HG02938 (cell line): Measurements from ENCODE around the gene RIPPLY3.
"Not testable (repeated sequence)": the region's sequence is repeated elsewhere in the genome, so short reads cannot be mapped to it uniquely, and the experiment has no call there.

Experiments
- ATAC-seq: cut with Tn5 transposase; IDR thresholded peaks from one replicate; pipeline ENCODE4 v1.9.1; 2021; ENCODE audit warnings: mild to moderate bottlenecking, moderate library complexity; ENCODE audit not compliant: unreplicated experiment

RIPPLY3 gene

DNA sequence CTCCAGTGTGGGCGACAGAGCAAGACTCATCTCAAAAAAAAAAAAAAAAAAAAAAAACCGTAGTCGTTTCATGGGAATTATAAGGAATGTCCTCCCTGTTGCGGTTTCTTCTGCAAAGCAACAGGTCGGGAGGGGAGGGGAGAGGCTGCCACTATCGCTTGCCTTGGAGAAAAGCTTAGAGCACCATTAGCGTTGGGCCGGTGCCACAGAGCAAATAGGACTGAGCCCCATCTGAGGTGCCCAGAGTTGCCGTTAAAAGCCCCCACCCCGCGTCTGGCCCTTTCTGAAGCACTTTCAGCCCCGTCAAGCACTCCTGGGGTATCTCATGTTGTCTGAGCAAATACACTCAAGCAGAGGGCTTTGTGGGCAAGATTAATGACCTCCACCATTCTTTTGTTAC, 2.2 kb downstream of the RIPPLY3 start:
- ATAC-seq = no peak

DNA sequence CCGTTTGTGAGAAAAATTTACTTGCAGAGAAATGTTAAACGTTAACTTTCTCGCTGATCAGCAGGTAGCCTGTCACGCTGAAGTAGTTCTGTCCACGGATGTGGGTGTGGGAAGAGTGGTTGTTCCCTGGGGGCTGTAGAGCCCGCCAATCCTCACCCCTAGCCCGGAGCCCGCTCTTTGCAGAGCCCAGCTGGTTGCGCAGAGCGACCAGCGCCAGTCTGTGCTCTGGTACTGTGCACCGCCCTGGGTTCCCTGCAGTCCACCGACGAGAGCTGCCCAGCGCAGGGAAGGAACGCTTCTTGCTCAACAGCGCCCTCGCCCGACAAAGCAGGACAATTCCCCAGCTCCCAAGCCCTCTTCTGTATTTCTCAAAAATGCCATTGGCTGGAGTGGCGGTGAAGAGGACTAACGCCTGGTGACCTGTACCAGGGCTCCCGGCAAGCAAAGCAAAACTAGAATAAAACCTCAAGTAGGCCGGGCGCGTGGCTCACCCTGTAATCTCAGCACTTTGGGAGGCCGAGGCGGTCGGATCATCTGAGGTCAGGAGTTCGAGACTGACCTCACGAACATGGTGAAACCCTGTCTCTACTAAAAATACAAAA, 3.3 kb downstream of the RIPPLY3 start:
- ATAC-seq = peak; percentile 82

GRCh38 chr21:37017951-37018679, 11.6 kb downstream of the RIPPLY3 start:
- ATAC-seq = no peak

- no peak for ATAC-seq
Observed at GRCh38 chr21:37026499-37026898, 20.0 kb downstream of the RIPPLY3 start.

DNA sequence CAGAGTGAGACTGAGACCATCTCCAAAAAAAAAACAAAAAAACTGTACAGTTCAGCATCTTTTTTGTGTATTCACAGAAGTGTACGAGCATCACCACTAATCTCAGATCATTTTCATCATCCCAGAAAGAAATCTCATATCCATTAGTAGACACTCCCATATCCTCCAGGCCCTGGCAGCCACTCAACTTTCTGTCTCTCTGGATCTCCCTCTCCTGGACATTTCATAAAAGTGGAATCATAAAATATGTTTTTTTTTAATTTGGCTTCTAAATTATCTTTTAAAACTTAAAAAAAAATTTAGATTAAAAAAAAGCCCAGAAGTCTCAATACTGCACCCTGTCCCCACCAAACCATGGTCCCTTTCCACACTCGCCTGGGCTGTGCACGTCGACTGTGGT, 22.1 kb downstream of the RIPPLY3 start:
- no peak for ATAC-seq

DNA sequence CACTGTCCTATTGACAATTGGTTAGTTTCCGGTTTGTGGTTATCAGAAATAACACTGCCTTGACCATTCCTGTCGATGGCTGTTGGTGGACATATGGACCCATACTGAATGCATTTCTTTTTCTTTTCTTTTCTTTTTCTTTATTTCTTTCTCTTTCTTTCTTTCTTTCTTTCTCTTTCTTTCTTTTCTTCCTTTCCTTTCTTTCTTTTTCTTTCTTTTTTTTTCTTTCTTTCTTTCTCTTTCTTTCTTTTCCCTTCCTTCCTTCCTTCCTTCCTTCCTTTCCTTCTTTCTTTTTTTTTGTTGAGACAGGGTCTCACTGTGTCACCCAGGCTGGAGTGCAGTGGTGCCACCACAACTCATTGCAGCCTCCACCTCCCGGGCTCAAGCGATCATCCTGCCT, 24.4 kb downstream of the RIPPLY3 start:
- ATAC-seq = no peak

- ATAC-seq = no peak
Observed at GRCh38 chr21:37032293-37032692, 25.8 kb downstream of the RIPPLY3 start.

- ATAC-seq = no peak
Observed at GRCh38 chr21:37032877-37033471, 26.5 kb downstream of the RIPPLY3 start.

- ATAC-seq = not testable (repeated sequence)
Observed at GRCh38 chr21:37034394-37034793, 27.9 kb downstream of the RIPPLY3 start.

DNA sequence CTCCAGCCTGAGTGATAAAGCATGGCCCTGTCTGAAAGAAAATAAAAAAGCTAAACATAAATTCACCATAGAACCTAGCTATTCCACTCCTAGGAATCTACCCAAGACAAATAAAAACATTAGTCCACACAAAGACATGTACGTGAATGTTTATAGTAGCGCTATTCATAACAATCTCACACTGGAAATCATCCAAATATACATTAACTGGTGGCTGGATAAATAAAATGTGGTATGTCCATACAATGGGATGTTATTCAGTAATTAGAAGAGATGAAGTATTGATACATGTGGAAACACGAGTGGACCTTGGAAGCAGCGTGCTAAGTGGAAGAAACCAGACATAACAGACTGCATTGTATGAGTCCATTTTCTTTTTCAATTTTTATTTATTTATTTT, 29.7 kb downstream of the RIPPLY3 start:
- ATAC-seq = no peak

DNA sequence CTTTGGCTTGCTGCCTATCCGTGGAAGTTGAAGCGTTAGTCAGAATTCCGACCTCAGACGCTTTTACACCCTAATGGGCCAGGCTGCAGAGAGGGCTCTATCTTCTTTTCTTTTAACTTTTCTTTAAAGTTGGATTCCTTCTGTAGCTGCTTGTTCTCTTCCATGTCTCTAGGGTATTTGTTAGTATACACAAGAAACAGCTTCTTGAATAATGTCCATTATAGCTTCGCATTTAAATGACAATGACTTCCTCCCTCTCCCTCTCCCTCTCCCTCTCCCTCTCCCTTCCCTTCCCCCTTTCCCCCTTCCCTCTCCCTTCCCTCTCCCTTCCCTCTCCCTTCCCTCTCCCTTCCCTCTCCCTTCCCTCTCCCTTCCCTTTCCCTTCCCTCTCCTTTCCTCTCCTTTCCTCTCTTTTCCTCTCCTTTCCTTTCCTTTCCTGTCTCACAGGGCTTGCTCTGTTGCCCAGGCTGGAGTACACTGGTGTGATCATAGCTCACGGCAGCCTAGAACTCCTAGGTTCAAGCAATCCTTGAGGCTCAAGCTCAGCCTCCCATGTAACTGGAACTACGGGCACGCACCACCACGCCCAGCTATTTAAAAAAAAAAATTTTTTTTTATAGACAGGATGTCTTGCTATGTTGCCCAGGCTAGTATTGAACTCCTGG, 33.0 kb downstream of the RIPPLY3 start:
- no peak for ATAC-seq

DNA sequence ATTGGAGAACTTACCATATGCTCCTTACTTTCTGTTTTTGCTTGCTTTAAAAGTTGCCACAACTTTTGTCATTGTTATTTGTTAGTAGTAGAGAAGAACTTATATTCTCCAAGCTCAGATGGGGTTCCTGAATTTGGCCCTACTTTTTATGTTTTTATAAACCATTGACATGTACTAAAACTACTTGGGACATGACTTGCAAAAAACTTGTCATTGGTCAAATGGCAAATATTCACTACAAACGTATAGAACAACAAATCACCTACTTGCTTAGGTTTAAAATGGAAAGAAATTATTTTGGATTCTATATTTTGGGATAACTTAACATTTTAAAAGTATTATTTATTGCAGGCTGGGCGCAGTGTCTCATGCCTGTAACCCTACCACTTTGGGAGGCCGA, 33.7 kb downstream of the RIPPLY3 start:
- ATAC-seq = no peak

- ATAC-seq = no peak
Observed at GRCh38 chr21:37041706-37042271, 35.3 kb downstream of the RIPPLY3 start.

GRCh38 chr21:37043818-37044217, 37.3 kb downstream of the RIPPLY3 start:
- no peak for ATAC-seq

GRCh38 chr21:37044643-37045042, 38.1 kb downstream of the RIPPLY3 start:
- no peak for ATAC-seq

DNA sequence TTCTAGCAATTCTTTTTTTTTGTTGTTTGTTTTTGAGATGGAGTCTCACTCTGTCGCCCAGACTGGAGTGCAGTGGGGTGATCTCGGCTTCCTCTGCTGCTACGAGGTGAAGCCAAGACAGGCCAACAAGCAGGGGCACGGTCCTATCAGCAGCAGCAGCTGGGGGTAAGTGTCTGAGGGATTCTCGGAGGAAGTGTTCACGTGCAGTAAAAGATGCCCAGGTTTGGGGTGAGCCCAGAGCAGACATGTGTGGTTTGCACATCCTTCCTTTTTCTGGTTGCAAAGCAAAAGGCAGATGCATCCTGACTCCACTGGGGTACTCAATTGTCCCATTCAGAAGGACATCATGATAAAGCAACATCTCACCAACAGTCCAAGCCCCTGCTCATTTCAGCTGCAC, 38.6 kb downstream of the RIPPLY3 start:
- no peak for ATAC-seq

GRCh38 chr21:37045556-37045955, 39.1 kb downstream of the RIPPLY3 start:
- no peak for ATAC-seq

DNA sequence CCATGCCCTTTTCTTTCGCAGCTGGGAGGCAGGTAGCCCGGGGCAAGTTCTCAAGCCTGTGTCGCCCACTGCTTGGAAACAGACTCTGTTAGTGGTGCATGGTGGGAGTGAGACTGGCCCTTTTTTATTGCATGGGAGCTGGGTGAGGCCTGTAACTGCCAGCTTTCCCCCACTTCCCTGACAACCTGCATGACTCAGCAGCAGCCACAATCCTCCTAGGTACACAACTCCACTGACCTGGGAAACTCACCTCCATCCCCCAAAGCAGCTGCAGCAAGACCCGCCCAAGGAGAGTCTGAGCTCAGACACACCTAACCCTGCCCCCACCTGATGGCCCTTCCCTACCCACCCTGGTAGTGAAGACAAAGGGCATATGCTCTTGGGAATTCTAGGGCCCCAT, 40.6 kb downstream of the RIPPLY3 start:
- ATAC-seq = no peak

DNA sequence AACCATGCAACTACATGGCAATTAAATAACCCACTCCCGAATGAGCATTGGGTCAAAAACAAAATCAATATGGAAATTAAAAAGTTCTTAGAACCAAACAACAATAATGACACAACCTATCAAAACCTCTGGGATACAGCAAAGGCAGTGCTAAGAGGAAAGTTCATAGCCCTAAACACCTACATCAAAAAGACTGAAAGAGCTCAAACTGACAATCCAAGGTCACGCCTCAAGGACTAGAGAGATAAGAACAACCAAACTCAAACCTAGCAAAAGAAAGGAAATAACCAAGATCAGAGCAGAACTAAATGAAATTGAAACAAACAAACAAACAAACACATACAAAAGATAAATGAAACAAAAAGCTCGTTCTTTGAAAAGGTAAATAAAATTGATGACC, 43.2 kb downstream of the RIPPLY3 start:
- ATAC-seq = not testable (repeated sequence)

- no peak for ATAC-seq
Observed at GRCh38 chr21:37055271-37055855, 48.9 kb downstream of the RIPPLY3 start.

DNA sequence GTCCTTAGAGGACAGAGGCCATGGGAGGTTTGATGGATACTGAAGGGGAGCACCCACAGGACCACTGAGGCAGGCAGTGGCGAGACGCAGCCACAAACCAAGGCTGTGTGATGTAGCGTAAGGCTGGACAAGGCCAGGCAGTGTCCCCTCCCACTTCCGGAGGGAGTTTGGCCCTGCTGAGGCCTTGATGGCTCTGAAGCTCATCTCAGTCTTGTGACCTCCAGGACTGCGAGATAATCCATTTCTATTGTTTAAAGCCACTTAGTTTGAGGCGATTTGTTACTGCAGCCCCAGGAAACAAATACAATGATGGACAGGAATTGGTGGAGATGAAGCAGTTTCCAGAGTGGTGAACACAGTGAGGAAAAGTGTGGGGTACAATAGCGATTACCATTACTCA, 51.1 kb downstream of the RIPPLY3 start:
- no peak for ATAC-seq
